SKM-1 treated with dmso at 0.1 percent for 144 hours (cell line): ENCODE measurements around the gene FEV.
A peak's percentile ranks its signal among the peaks of the same experiment; 100 is the strongest.

Experiments used
- DNase-seq: peaks from one replicate; lab custom pipeline; 2025; ENCODE audit not compliant: unreplicated experiment; lab: John Stamatoyannopoulos, UW

Gene FEV

GRCh38 chr2:218979846-218980734, 4.9 kb downstream of the FEV start:
- DNase-seq: peak; percentile 58

- no peak for DNase-seq
These were observed 9.8 kb downstream of the FEV start for GRCh38 chr2:218975060-218975777.

- DNase-seq: no peak
These were observed 14.1 kb downstream of the FEV start for GRCh38 chr2:218970894-218971293.

GRCh38 chr2:218964041-218964771, 20.8 kb downstream of the FEV start:
- no peak for DNase-seq

GRCh38 chr2:218963601-218964000, 21.4 kb downstream of the FEV start:
- no peak for DNase-seq

GRCh38 chr2:218962859-218963492, 22.0 kb downstream of the FEV start:
- no peak for DNase-seq

- DNase-seq: no peak
These were observed 23.1 kb downstream of the FEV start for GRCh38 chr2:218961651-218962570.

GRCh38 chr2:218961229-218961628, 23.8 kb downstream of the FEV start:
- DNase-seq: no peak

GRCh38 chr2:218960309-218961165, 24.4 kb downstream of the FEV start:
- DNase-seq: no peak

GRCh38 chr2:218959761-218960308, 25.1 kb downstream of the FEV start:
- no peak for DNase-seq

GRCh38 chr2:218959141-218959731, 25.7 kb downstream of the FEV start, which contains the start of gene CDK5R2:
Gene CDK5R2, plus strand, starts transcription at chr2:218959666. Its CDS starts 155 bp downstream, at chr2:218959821.
- no peak for DNase-seq

GRCh38 chr2:218958276-218958675, 26.7 kb downstream of the FEV start:
- DNase-seq: no peak

GRCh38 chr2:218957671-218958070, 27.3 kb downstream of the FEV start:
- no peak for DNase-seq

- no peak for DNase-seq
These were observed 28.9 kb downstream of the FEV start for GRCh38 chr2:218956039-218956438.

GRCh38 chr2:218954541-218955300, 30.3 kb downstream of the FEV start:
- no peak for DNase-seq

GRCh38 chr2:218953366-218953954, 31.5 kb downstream of the FEV start:
- no peak for DNase-seq

GRCh38 chr2:218952160-218952559, 32.8 kb downstream of the FEV start:
- DNase-seq: no peak
